ENCODE measurements around the gene BAMBI. TPM values are rescaled to one million over a fixed set of nuclear protein-coding genes. Genes with fewer than 3 reads are reported as not detected.

Gene BAMBI
- polyA plus RNA-seq, 3 donors, result 0.08 to 1.3 (median 0.09) TPM

DNA sequence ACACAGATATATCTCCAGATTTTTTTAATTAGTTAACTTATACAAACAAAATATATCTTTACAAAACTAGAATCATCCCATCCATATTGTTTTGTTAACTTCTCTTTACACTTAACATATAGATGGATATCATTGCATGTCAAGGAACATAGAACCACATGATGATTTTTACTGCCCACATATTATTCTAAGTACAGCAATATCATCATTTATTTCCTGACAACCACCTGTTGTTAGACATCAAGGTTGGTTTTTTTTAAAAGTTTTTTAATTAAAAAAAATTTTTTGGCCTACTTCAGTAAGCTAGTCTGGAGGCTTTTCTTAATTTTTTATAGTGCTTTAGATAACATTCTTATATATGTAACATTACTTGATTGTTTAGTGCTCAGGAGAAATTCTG lies 38.9 kb upstream of the BAMBI start:
- H3K27me3 Mint-ChIP-seq (ENCODE audit: low read depth in 3 of 3), result peaks cover 2 to 14% (median 14%) of the 10 kb centered on the region in 3 donors
- no peaks in the 10 kb centered on the region for H3K4me1 ChIP-seq (ENCODE audit: control insufficient read depth in 1 of 2, insufficient read depth in 2 of 2, low read length in 2 of 2)
- H3K27ac Mint-ChIP-seq, result no peak overlapping the region
- H3K9me3 ChIP-seq (replicated peaks in 1 of 2; ENCODE audit: control insufficient read depth in 1 of 2, insufficient read depth in 1 of 2, low read length in 2 of 2), result no peaks in the 10 kb centered on the region
- no peak overlapping the region for H3K4me2 ChIP-seq (replicated peaks; ENCODE audit: extremely low read depth, low read length, poor library complexity, severe bottlenecking)
- TF ChIP-seq, protein P1, sequence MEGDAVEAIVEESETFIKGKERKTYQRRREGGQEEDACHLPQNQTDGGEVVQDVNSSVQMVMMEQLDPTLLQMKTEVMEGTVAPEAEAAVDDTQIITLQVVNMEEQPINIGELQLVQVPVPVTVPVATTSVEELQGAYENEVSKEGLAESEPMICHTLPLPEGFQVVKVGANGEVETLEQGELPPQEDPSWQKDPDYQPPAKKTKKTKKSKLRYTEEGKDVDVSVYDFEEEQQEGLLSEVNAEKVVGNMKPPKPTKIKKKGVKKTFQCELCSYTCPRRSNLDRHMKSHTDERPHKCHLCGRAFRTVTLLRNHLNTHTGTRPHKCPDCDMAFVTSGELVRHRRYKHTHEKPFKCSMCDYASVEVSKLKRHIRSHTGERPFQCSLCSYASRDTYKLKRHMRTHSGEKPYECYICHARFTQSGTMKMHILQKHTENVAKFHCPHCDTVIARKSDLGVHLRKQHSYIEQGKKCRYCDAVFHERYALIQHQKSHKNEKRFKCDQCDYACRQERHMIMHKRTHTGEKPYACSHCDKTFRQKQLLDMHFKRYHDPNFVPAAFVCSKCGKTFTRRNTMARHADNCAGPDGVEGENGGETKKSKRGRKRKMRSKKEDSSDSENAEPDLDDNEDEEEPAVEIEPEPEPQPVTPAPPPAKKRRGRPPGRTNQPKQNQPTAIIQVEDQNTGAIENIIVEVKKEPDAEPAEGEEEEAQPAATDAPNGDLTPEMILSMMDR (IDR thresholded peaks at IDR 0.05), result no peak
- no peaks in the 10 kb centered on the region for H3K36me3 Mint-ChIP-seq
- H3K4me1 Mint-ChIP-seq, result no peaks in the 10 kb centered on the region
- H3K27ac ChIP-seq (ENCODE audit: low read depth in 1 of 2, low read length in 2 of 2), result no peak overlapping the region
- peaks cover 0 to 10% (median 1%) of the 10 kb centered on the region in 7 donors for H3K9me3 Mint-ChIP-seq
- no peaks in the 10 kb centered on the region for H4K20me1 ChIP-seq (ENCODE audit: insufficient read depth, low read length)
- H2AFZ ChIP-seq (ENCODE audit: insufficient read depth, low read depth, low read length, poor library complexity, severe bottlenecking), result no peak overlapping the region
- no peak overlapping the region for H3K4me3 Mint-ChIP-seq
- H3K9ac ChIP-seq (ENCODE audit: insufficient read depth, low read length, poor library complexity, severe bottlenecking), result no peak overlapping the region
- DNase-seq, result no peak
- no peaks in the 10 kb centered on the region for H3K36me3 ChIP-seq (replicated peaks in 1 of 2; ENCODE audit: control insufficient read depth in 1 of 2, insufficient read depth in 2 of 2, low read length in 2 of 2)
- H3K79me2 ChIP-seq (ENCODE audit: insufficient read depth, low read length), result no peaks in the 10 kb centered on the region
- intact Hi-C loops (cut with micrococcal nuclease), result no loop called here
- H3K4me3 ChIP-seq (replicated peaks in 1 of 3; ENCODE audit: low read depth in 2 of 3, low read length in 3 of 3), result no peak overlapping the region
- H3K27me3 ChIP-seq (ENCODE audit: control insufficient read depth in 2 of 2, insufficient read depth in 2 of 2, low read length in 2 of 2), result no peaks in the 10 kb centered on the region

GRCh38 chr10:28640551-28640950 lies 36.8 kb upstream of the BAMBI start:
- Histone ChIP-seq H3K9ac (ENCODE audit: insufficient read depth, low read length, poor library complexity, severe bottlenecking) (no peak overlapping the region), H4K20me1 (ENCODE audit: insufficient read depth, low read length) (no peaks in the 10 kb centered on the region), H3K4me1 (ENCODE audit: control insufficient read depth in 1 of 2, insufficient read depth in 2 of 2, low read length in 2 of 2) (no peaks in the 10 kb centered on the region), H3K4me3 (replicated peaks in 1 of 3; ENCODE audit: low read depth in 2 of 3, low read length in 3 of 3) (no peak overlapping the region), H3K4me2 (replicated peaks; ENCODE audit: extremely low read depth, low read length, poor library complexity, severe bottlenecking) (no peak overlapping the region), H3K79me2 (ENCODE audit: insufficient read depth, low read length) (no peaks in the 10 kb centered on the region), H3K27me3 (ENCODE audit: control insufficient read depth in 2 of 2, insufficient read depth in 2 of 2, low read length in 2 of 2) (no peaks in the 10 kb centered on the region), H2AFZ (ENCODE audit: insufficient read depth, low read depth, low read length, poor library complexity, severe bottlenecking) (no peak overlapping the region), H3K9me3 (replicated peaks in 1 of 2; ENCODE audit: control insufficient read depth in 1 of 2, insufficient read depth in 1 of 2, low read length in 2 of 2) (no peaks in the 10 kb centered on the region), H3K27ac (ENCODE audit: low read depth in 1 of 2, low read length in 2 of 2) (no peak overlapping the region), H3K36me3 (replicated peaks in 1 of 2; ENCODE audit: control insufficient read depth in 1 of 2, insufficient read depth in 2 of 2, low read length in 2 of 2) (no peaks in the 10 kb centered on the region)
- DNase-seq, result no peak
- no peak overlapping the region for H3K4me3 Mint-ChIP-seq
- H3K27ac Mint-ChIP-seq, result no peak overlapping the region
- peaks cover 3 to 14% (median 12%) of the 10 kb centered on the region in 3 donors for H3K27me3 Mint-ChIP-seq (ENCODE audit: low read depth in 3 of 3)
- H3K9me3 Mint-ChIP-seq, result peaks cover 0 to 10% (median 1%) of the 10 kb centered on the region in 7 donors
- H3K36me3 Mint-ChIP-seq, result no peaks in the 10 kb centered on the region
- 100% methylated on average over 1 of the region's 2 CpGs for WGBS (ENCODE audit: insufficient coverage)
- H3K4me1 Mint-ChIP-seq, result no peaks in the 10 kb centered on the region
- TF ChIP-seq, protein P1 (IDR thresholded peaks at IDR 0.05), result no peak
- intact Hi-C loops (cut with micrococcal nuclease), result no loop called here

Data from CD14-positive monocyte (primary cell).